Activated CD4-positive, CD25-positive, alpha-beta regulatory T cell treated with anti-CD3 and anti-CD28 coated beads, Interleukin-2, amount 50 U/mL, for 24 hours (primary cell): Measurements from ENCODE around the gene DGCR6L.
A peak's percentile ranks its signal among the peaks of the same experiment; 100 is the strongest.
"Not testable (repeated sequence)": the region's sequence is repeated elsewhere in the genome, so short reads cannot be mapped to it uniquely, and the experiment has no call there.

Source experiments
- ATAC-seq, 2 donors: fragments of 150-1000 bp; cut with Tn5 transposase; one replicate each; pipeline ENCODE4 v1.10.0; 2021; ENCODE audit warnings: mild to moderate bottlenecking in 1 of 2, moderate library complexity in 1 of 2

The DGCR6L gene

DNA sequence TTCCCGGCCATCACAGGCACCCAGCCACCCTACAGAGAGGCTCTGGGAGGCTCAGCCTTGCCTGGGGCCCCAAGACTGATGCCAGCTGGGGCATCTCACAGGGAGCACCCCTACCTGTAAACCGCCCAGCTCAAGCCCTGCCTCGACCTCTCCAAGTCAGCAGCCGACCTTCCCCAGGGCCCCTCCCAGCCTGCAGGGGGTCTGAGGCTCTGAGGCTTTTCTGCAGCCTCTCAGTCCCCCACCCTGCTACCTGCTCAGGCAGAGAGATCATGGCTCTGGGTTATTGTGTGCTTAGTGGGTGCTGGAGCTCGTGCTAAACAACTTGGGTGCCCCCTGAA is 28.6 kb downstream of the DGCR6L start:
- ATAC-seq: no peak

GRCh38 chr22:20290578-20291248 is 29.1 kb downstream of the DGCR6L start:
- no peak for ATAC-seq

DNA sequence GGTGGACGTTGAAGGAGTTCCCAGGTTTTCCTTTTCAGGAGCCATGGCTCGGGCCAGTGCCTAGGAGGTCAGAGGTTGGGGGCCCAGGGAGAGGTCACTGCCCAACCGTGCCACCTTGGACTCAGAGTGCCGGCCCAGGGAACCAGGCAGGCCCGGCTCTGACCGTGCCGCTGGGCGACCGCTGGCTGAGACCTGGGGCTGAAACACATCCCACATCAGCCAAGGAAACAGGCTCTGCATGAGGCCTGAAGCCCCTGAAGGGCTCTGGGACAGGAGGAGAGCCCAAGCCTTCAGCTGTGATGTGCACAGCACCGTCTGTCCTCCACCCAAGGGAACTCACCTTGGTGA is 29.8 kb downstream of the DGCR6L start:
- no peak for ATAC-seq

- ATAC-seq: not testable (repeated sequence)
Measured at GRCh38 chr22:20289182-20290044, 30.4 kb downstream of the DGCR6L start.

DNA sequence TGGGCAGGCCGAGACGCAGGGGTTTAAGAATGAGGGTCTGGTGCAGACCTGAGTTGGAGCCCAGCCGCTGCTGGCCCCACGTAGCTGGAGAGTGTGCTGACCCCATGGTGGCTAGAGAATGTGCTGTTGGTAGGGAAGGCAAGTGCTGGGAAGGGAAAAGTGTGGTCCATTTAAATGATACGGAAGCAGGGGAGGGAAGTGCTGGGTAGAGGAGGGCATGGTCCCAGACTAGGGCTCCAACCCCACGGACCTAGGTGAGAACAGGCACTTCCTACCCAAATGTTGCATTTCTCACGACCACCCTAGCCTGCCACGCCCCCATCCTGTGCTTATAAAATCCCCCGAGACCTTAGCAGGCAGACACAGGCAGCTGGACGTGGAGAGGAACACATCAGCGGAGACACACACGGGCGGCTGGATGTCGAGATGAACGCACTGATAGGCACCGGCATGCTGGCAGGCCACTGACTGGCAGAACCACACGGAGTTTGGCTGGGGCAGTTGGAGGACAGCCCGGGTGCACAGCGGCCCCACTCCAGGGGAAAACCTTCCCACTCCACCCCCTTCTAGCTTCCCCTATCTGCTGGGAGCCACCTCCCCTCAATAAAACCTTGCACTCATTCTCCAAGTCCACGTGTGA is 33.0 kb downstream of the DGCR6L start:
- ATAC-seq: not testable (repeated sequence)

- not testable (repeated sequence) for ATAC-seq
Measured at GRCh38 chr22:20286312-20286660, 33.6 kb downstream of the DGCR6L start.

GRCh38 chr22:20285473-20286311 is 34.2 kb downstream of the DGCR6L start:
- ATAC-seq: peak; percentile 78 to 82

DNA sequence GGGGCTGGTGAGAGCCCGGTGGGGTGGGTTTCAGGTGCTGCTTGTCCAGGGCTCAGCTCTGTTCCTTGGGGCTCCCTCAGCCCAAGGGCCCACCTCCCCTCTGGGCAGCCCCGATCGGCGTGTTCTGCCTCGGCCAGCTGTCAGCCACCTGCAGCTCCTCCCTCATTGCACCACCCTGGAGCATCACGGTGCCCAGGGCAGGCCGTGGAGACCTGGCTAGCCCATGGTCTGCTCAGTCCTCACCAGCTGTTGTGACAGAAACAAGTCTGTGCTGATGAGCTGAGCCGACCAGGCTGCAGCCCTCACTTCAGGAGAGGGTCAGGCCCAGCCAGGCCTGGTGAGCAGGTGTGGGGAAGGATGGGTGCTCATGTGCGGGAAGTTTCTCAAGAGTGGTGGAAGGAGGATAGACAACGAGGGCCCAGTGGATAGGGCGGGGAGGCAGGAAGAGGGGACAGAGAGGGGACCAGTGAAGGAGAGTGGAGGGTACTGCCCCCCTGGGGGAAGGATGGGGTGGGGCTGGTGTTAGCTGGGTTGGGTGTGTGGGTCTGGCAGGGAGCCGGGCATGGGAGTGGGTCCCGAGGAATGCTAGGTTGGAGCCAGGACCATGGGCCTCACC is 35.3 kb downstream of the DGCR6L start:
- ATAC-seq: no peak

DNA sequence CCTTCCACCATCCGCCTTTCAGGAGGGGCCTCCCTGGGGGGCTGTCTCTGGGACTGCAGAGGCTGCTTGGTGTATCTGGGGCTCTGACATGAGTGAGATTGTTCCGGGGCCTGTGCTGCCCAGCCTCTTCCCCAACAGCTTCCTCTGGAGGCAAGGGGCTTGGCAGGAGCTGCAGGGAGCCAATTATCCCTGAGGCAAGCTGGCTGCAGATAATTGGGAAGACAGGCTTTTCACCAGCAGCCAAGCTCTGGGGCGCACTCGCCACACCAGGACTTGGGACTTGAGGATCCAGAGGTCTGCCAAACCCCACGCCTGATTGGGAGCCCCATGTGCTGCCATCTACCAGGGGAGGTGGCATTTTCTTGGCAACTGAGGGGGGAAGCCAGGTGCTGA is 36.2 kb downstream of the DGCR6L start:
- no peak for ATAC-seq

GRCh38 chr22:20282901-20283673 is 36.8 kb downstream of the DGCR6L start:
- no peak for ATAC-seq

DNA sequence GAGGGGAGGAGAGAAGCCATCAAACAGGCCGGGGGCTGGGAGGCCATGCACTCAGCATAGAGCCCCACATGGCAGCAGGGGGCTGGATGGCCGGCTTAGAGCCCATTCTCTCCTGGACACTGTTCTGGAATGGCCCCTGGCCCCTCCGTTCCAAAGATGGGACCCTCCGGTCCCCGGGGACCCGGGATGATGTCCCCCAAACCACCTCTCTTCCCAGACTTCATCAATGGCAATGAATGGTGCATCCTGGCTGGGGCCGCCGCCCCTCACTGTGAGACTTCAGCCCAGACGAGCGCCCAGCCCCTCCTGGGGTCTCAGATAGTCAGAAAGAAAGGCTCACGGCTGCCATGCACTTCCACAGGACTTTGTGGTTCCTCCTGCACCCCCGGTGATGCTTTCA is 38.0 kb downstream of the DGCR6L start:
- no peak for ATAC-seq

- ATAC-seq: not testable (repeated sequence)
Measured at GRCh38 chr22:20281473-20281872, 38.4 kb downstream of the DGCR6L start.

GRCh38 chr22:20280866-20281265 is 39.0 kb downstream of the DGCR6L start:
- no peak for ATAC-seq

DNA sequence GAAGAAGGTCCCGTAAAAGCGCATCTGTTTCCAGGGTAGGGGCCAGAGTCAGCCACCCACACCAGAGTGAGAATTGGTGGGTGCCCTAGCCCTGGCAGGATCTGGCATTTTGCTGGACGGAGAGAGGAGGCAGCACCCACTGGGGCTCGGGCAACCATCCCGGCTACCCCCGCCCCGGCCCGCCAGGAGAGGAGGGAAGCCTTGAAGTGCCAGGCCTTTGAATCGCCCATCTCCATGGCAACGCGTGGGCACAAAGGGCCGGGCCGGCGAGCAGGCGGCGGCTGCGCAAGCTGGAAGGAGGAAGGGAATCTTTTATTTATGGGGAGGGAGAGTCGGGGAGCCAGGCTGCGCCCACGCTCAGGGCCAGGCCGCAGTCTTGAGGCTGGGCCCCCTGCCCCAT is 39.7 kb downstream of the DGCR6L start:
- ATAC-seq: not testable (repeated sequence)

DNA sequence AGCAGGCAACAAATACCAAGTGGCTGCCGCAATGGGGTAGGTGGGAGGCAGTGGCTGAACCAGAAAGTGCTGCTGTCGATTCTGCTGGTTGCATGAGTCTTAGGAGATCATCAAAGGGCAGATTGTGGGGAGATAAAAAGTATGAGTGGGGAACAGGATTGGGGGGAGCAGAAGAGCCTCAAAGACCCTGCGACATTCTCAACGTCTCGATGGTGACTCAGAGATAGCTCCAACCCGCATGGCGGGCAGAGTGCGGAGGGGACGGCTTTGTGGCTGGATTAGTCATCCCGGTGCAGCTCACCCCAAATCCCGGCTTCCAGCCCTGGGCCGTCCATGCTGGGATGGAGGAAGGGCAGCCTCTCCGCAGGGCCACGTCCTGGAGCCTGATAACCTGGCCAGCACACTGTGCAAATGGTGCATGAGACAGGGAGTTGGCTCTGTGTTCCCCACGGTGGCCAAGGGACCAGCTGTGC is 40.2 kb downstream of the DGCR6L start:
- ATAC-seq: no peak

DNA sequence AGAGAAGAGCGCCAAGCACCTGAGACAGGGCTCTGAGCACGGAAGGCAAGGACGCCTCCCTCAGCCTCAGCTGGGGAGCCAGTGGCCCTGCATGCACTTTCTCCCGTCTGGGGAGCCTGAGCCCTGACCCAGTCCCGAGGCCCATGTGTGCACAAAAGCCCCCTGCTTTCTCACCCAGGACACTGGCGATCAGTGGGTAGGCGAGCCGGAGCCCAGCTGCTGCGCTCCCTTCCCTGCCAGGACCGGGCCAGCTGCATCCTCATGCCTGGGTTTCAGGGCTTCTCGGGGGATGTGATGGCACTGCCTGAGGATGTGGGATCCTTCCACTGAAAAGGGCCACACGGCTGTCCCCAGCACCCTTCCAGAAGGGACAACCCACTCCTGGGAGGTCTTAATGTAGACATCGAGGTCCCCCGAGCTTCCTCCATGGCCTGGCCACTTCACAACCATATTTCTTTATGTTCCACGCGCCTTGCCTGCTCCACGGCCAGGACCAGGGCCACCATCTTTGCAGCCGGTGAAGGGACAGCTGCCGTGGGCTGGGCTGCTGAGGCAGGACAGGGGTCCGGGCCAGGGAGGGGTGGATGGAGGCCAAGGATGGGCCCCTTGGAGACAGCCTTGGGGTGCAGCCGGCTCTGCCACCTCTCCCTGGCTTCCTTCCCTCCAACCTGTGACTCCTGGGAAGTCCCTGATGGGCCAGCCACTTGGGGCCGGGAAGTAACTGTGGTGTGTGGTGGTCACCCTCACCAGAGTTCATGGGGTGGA is 41.0 kb downstream of the DGCR6L start:
- ATAC-seq: not testable (repeated sequence)

DNA sequence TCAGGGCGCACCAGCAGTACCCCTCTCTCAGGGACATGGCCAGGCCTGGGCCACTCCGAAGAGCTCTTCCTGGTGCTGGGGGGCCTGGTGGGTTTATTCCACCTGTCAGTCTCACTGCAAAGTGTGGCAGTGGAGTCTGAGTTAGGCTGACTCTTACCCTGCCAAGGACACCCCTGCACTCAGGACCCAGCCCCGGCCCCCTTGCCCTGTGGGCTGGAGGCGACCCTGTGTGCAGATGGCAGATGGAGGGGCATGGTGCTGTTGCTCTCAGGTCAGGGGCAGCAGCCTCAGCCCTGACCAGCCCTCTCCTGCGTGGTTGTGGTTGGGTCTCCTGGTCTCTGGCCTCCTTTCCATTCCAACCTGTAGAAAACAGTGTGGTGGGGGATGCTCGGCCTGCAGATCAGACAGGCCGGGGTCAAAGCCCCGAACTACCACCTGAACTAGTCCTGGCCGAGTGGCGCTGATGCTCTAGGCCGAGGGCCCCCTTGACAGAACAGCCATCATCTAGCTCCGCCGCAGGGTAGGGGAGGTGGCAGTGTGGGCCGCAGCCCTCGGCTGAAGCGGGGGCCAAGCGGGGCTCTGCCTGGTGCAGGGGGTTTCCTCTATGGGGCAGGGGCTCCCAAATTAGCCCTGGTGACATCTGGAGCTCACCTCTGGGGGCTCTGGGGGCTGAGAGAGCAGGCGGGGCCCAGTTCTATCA is 41.8 kb downstream of the DGCR6L start:
- not testable (repeated sequence) for ATAC-seq

DNA sequence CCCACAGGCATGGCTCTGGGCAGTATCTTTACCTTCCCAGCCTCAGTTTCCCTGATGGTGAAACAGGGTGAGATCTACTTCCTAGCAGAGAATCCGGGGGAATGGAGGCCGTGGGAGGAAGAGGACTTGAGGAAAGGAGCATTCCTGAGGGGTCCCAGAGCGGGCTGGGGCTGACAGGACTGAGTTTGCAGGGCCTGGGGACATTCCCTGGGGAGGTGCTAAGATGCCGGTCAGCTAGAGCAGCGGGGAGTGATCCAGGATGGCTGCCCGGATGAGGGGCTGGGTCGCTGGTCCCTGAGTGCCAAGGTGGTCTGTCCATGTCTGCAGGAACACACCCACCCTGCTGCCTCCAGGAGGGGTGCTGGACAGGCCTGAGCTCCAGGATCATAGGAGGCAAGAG is 43.4 kb downstream of the DGCR6L start:
- ATAC-seq: no peak

DNA sequence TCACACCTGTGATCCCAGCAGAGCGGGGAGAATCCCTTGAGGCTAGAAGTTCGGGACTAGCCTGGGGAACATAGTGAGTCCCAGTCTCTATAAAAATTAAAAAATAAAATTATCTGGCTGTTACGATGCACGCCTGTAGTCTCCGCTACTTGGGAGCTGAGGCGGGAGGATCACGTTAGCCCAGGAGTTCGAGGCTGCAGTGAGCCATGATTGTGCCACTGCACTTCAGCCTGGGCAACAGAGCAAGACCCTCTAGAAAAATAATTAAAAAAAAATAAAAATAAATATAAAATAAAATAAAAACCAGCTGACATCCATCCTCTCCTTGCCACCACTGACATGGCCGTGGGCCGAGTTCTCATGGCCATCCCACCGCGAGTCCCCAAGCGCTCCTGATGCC is 44.0 kb downstream of the DGCR6L start:
- no peak for ATAC-seq

DNA sequence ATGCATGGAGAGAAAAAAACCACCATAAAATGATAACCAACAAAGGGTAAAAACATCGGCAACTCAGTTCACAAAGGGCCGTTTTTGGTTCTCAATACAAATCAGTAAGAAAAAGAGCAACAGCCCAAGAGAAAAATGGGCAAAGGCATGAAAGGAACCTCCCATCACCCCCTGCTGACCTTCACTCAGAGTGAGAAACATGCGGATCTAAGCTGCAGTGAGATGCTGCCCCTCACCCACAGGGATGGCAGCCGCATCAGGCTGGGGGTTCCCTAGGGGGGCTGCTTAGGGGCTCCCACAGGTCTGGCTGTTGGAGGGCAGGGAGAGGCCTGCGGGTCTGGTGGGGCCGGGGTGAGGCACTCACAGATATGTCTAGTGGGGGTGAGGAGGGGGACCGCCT is 44.5 kb downstream of the DGCR6L start:
- not testable (repeated sequence) for ATAC-seq
